Kidney (tissue), 14 donors: ENCODE data around the gene CENPM. TPM values are rescaled to one million over a fixed set of nuclear protein-coding genes. Genes with fewer than 3 reads are reported as not detected.
A peak's percentile ranks its signal among the peaks of the same experiment; 100 is the strongest.

Source experiments
- DNase-seq, 5 donors: peaks; one replicate each; pipeline ENCODE4 v3.0.0-alpha.2; 2013 to 2020
- FAIRE-seq: peaks from 2 replicates; lab custom pipeline; 2012; peaks lifted over from hg19 to GRCh38; lab: Jason Lieb, UNC
- H3K27ac ChIP-seq, 2 donors: one replicate each; pipeline ENCODE4 v1.7.0; 2013; ENCODE audit warnings: low read depth in 2 of 2, low read length in 2 of 2, inconsistent platforms in 1 of 2
- H3K27me3 ChIP-seq: one replicate; pipeline ENCODE4 v1.7.1; 2013; ENCODE audit warnings: low read length, inconsistent platforms; ENCODE audit not compliant: control insufficient read depth, insufficient read depth
- H3K36me3 ChIP-seq, 3 donors: one replicate each; pipeline versions ENCODE4 v1.7.0 to v1.7.1; 2013; ENCODE audit warnings: low read length in 3 of 3, control low read depth in 1 of 3, inconsistent platforms in 1 of 3; ENCODE audit not compliant: insufficient read depth in 3 of 3, control insufficient read depth in 2 of 3
- H3K4me1 ChIP-seq, 3 donors: one replicate each; pipeline versions ENCODE4 v1.7.0 to v1.7.1; 2013; ENCODE audit warnings: low read length in 3 of 3, inconsistent platforms in 1 of 3, low read depth in 1 of 3; ENCODE audit not compliant: control insufficient read depth in 2 of 3, insufficient read depth in 2 of 3
- H3K4me3 ChIP-seq, 3 donors: one replicate each; pipeline versions ENCODE4 v1.7.0 to v1.8.1; 2013; ENCODE audit warnings: low read length in 3 of 3, control low read depth in 1 of 3, inconsistent platforms in 1 of 3
- H3K9ac ChIP-seq, 3 donors: one replicate each; pipeline versions ENCODE4 v1.7.0 to v1.7.1; 2013; ENCODE audit warnings: low read length in 3 of 3, control low read depth in 1 of 3, inconsistent platforms in 1 of 3
- H3K9me3 ChIP-seq, 3 donors: one replicate each; pipeline versions ENCODE4 v1.7.0 to v1.7.1; 2013; ENCODE audit warnings: low read length in 3 of 3, control low read depth in 1 of 3, inconsistent platforms in 1 of 3; ENCODE audit not compliant: control insufficient read depth in 2 of 3, insufficient read depth in 1 of 3
- CTCF ChIP-seq: IDR thresholded peaks from 3 replicates; pipeline ENCODE4 v1.5.1; 2012; ENCODE audit warnings: mild to moderate bottlenecking, moderate library complexity, borderline replicate concordance; ENCODE audit not compliant: insufficient read depth; ENCODE audit errors: extremely low read depth
- intact Hi-C: fragments of 100-400 bp; cut with DNase I; formaldehyde crosslinking; loops from one replicate; pipeline ENCODE4 v1.11.1; 2022
- polyA plus RNA-seq: library from polyadenylated mRNA; stranded (reverse); fragments of 350-450 nt; fragmentation: Illumina TruSeq; extraction: RNeasy Lipid Tissue Mini Kit (QIAGEN cat#74804); gene quantifications from one replicate; pipeline ENCODE4 v1.2.3, GENCODE V29; 2014; ENCODE audit warnings: low read depth, low replicate concordance; ENCODE audit not compliant: insufficient read depth
- total RNA-seq: library from RNA; stranded (reverse); fragmentation: NEBNext Ultra II Directional; extraction: Animal tissue kit (Norgen Biotek cat#: 25700); gene quantifications from one replicate; pipeline ENCODE4 v1.2.1, GENCODE V29; 2021
- donor health status: control.
- donor health status: control.
- donor health status: control.
- donor health status: control.
- donor health status: control.
- donor health status: DM: yes; HTN: yes; CAD: no.
- donor health status: Normal renal cell carcinoma (clear cell type).

Gene CENPM
- total and polyA plus RNA-seq, 2 donors from 2014 or later = 2.8 TPM

DNA sequence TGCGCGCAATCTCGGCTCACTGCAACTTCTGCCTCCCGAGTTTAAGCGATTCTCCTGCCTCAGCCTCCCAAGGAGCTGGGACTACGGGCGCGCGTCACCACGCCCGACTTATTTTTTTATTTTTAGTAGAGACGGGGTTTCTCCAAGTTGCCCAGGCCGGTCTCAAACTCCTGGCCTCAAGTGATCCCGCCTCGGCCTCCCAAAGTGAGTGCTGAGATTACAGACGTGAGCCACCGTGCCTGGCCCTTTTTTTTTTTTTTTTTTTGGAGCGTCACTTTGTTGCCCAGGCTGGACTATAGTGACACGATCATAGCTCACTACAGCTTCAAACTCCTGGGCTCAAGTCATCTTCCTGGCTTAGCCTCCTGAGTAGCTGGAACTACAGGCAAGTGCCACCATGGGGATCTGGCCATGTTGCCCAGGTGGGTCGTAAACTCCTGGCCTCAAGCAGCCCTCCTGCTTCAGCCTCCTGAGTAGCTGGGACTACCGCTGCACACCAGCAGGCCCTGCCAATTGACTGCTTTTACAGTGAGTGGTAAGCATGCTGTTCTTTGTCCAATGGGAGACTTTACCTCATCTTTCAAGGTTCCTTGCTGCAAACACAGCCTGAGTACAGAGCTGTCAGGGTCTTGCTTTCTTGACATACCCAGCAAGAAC is 600 bp upstream of the CENPM start:
- FAIRE-seq = no peak
- Histone ChIP-seq H3K4me3 (peak overlapping the region; percentile 73 to 76 (median 75)), H3K27ac (no peak overlapping the region), H3K9ac (no peak overlapping the region), H3K9me3 (no peaks in the 10 kb centered on the region), H3K36me3 (no peaks in the 10 kb centered on the region), H3K27me3 (no peaks in the 10 kb centered on the region), H3K4me1 (peaks cover 0 to 9% (median 5%) of the 10 kb centered on the region in 3 donors)
- intact Hi-C loops = no loop called here
- no peak for DNase-seq
- no peak for TF ChIP-seq CTCF

DNA sequence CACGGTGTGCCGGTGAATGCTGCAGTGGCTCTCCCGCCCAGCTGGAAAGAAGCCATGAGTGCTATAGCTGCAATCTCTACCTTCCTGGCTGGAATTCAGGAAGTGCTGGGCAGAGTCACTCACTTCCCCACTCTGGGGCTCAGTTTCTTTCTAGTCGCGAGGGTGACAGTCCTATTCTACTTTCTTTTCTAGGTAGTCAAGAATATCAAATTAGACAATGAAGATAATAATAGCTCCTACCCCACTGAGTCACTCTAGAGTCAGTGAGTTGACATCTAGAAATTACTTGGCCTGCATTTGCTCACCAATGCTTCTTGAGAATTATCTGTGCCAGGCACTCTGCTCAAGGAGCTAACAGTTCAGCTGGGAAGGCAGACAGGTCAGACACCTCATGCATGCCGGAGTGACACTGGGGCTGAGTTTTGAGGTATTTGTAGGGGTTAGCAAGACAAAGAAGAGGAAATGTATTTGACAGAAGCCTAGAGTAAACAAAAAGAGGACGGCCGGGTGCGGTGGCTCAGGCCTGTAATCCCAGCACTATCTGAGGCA is 3.2 kb downstream of the CENPM start:
- Histone ChIP-seq H3K9ac (no peak overlapping the region), H3K4me1 (peaks cover 0 to 17% (median 5%) of the 10 kb centered on the region in 3 donors), H3K36me3 (no peaks in the 10 kb centered on the region), H3K27me3 (no peaks in the 10 kb centered on the region), H3K4me3 (no peak overlapping the region), H3K27ac (no peak overlapping the region), H3K9me3 (no peaks in the 10 kb centered on the region)
- DNase-seq (no peak), FAIRE-seq (no peak)
- no peak for TF ChIP-seq CTCF
- intact Hi-C loops = no loop called here

GRCh38 chr22:41940832-41941765 is 5.9 kb downstream of the CENPM start:
- no peak overlapping the region for H3K9ac ChIP-seq
- H3K4me3 ChIP-seq = no peak overlapping the region
- DNase-seq (peak; percentile 85 to 92 (median 87)), FAIRE-seq (no peak)
- H3K36me3 ChIP-seq = no peaks in the 10 kb centered on the region
- H3K4me1 ChIP-seq = peaks cover 0 to 13% (median 1%) of the 10 kb centered on the region in 3 donors
- peak; percentile 95 for TF ChIP-seq CTCF
- H3K27me3 ChIP-seq = no peaks in the 10 kb centered on the region
- intact Hi-C loops = no loop called here
- H3K27ac ChIP-seq = peak overlapping the region in 1 of 2 donors; percentile 47
- H3K9me3 ChIP-seq = no peaks in the 10 kb centered on the region
